Measurements from ENCODE around the gene SDK1.

Gene SDK1

DNA sequence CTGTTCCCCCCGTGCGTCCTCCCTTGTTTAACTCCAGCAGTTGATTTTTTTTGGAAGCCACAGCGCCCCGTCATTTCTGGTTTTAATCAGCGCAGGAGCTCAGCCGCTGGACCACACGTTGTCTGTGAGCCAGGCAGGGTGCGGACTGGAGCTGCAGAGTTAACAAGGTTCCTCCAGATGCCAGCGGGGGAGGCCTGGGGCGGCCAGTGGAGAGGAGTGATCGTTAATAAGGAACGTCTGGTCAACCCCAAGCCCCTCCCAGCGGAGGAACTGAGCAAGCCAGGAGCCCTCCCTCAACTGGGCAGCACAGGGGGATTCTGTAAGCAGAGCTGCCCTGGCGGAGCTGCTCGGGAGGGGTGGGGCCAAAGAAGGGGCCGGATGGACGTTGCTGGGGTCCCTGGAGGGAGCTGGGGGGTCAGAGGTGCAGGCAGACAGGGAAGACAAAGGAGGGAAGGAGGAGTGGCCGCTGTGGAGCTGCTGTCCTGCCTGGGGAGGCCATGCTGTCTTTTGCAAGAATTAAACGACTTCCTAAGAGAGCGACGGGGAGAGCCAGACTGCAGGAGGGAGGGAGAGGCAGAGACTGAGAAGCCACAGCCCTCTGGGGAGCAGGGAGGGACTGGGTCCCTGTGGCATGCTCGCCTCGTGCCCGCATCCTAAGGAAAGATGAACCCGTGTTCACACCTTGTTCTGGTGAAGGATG, 843.9 kb downstream of the SDK1 start:
- TF ChIP-seq, protein P1, sequence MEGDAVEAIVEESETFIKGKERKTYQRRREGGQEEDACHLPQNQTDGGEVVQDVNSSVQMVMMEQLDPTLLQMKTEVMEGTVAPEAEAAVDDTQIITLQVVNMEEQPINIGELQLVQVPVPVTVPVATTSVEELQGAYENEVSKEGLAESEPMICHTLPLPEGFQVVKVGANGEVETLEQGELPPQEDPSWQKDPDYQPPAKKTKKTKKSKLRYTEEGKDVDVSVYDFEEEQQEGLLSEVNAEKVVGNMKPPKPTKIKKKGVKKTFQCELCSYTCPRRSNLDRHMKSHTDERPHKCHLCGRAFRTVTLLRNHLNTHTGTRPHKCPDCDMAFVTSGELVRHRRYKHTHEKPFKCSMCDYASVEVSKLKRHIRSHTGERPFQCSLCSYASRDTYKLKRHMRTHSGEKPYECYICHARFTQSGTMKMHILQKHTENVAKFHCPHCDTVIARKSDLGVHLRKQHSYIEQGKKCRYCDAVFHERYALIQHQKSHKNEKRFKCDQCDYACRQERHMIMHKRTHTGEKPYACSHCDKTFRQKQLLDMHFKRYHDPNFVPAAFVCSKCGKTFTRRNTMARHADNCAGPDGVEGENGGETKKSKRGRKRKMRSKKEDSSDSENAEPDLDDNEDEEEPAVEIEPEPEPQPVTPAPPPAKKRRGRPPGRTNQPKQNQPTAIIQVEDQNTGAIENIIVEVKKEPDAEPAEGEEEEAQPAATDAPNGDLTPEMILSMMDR (IDR thresholded peaks at IDR 0.05; ENCODE audit: low read depth, low read length, missing control alignments), result no peak
- no peak for DNase-seq (ENCODE audit: low read depth)
- H3K4me3 ChIP-seq (ENCODE audit: low read depth, low read length), result no peak overlapping the region

GRCh38 chr7:4145576-4145975, 844.5 kb downstream of the SDK1 start:
- TF ChIP-seq, protein P1 (IDR thresholded peaks at IDR 0.05; ENCODE audit: low read depth, low read length, missing control alignments), result no peak
- H3K4me3 ChIP-seq (ENCODE audit: low read depth, low read length), result no peak overlapping the region
- DNase-seq (ENCODE audit: low read depth), result no peak

DNA sequence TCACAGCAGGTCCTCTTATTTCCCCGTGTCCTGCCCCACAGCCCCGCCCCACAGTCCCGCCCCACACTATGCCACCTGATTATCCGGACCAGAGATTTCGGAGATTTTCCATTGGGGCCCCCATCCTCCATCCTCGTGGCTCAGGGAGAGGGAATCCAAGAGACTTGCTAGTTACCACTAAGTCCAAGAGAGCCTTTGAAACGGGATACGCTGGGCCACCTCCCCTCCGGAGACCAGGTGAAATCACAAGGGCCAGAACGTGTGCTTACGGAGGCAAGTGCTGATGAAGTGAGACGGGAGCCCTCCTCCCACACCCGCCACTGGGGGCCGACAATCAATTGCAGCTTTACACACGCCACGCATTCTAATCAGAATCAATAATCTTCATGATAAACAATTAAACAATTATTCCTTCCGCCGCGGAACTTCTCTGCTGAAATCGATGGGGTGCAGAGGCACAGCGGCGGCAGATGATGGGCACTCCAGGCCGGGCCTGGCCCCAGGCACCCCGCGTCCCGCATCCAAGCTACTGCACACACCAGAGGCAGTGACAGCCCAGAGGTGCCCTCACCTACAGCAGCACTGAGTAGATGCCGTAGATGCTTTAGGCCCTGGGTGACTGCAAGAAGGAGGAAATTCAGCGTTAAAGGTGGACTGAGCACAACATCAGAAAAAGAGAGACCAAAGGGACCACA, 847.0 kb downstream of the SDK1 start:
- no peak for DNase-seq (ENCODE audit: low read depth)
- TF ChIP-seq, protein P1 (IDR thresholded peaks at IDR 0.05; ENCODE audit: low read depth, low read length, missing control alignments), result no peak
- no peak overlapping the region for H3K4me3 ChIP-seq (ENCODE audit: low read depth, low read length)

DNA sequence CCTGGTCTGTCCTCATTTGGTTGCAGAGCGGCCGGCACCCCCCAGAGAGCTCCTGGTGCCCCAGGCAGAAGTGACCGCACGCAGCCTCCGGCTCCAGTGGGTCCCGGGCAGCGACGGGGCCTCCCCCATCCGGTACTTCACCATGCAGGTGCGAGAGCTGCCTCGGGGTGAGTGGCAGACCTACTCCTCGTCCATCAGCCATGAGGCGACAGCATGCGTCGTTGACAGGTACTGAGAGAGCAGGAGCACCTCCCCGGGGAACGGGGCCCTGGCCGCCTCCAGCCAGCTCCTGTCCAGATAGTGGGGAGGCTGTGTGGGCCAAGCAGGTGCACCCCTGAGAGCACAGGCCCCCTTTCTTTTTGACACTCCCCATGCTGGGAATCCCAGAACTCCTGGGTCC, 848.2 kb downstream of the SDK1 start:
- no peak overlapping the region for H3K4me3 ChIP-seq (ENCODE audit: low read depth, low read length)
- DNase-seq (ENCODE audit: low read depth), result no peak
- TF ChIP-seq, protein P1 (IDR thresholded peaks at IDR 0.05; ENCODE audit: low read depth, low read length, missing control alignments), result no peak

- no peak overlapping the region for H3K4me3 ChIP-seq (ENCODE audit: low read depth, low read length)
- DNase-seq (ENCODE audit: low read depth), result no peak
- TF ChIP-seq, protein P1 (IDR thresholded peaks at IDR 0.05; ENCODE audit: low read depth, low read length, missing control alignments), result no peak
Observed at GRCh38 chr7:4149645-4150044, 848.6 kb downstream of the SDK1 start.

GRCh38 chr7:4150731-4151130, 849.7 kb downstream of the SDK1 start:
- no peak overlapping the region for H3K4me3 ChIP-seq (ENCODE audit: low read depth, low read length)
- DNase-seq (ENCODE audit: low read depth), result no peak
- TF ChIP-seq, protein P1 (IDR thresholded peaks at IDR 0.05; ENCODE audit: low read depth, low read length, missing control alignments), result no peak
